Measurements from ENCODE around the gene UCN. TPM values are rescaled to one million over a fixed set of nuclear protein-coding genes. Genes with fewer than 3 reads are reported as not detected.

Gene UCN
- total and polyA plus RNA-seq, 10 of the 15 experiments (the other 5 are each of a cell fraction or from before 2014, with no cell fraction given), result 0.10 to 3.8 (median 1.1) TPM; not detected in 1

- DNase-seq (ENCODE audit: low read depth, low spot score) (no peak), FAIRE-seq (no peak), ATAC-seq (no peak)
- TF ChIP-seq CREB1 (IDR thresholded peaks at IDR 0.05; ENCODE audit: low read depth) (no peak), E2F8 (IDR thresholded peaks at IDR 0.05; ENCODE audit: low read depth, partially characterized antibody) (no peak), E2F4 (IDR thresholded peaks at IDR 0.05; ENCODE audit: low read depth, low read length) (no peak), KAT2A (conservative IDR thresholded peaks at IDR 0.05; ENCODE audit: control insufficient read depth, low read depth, low read length) (no peak), PBX3 (IDR thresholded peaks at IDR 0.05; ENCODE audit: insufficient replicate concordance, low read depth, low read length) (no peak), RFX5 (IDR thresholded peaks at IDR 0.05; ENCODE audit: low read depth, low read length) (no peak), JUNB (IDR thresholded peaks at IDR 0.05) (no peak), IRF5 (IDR thresholded peaks at IDR 0.05; ENCODE audit: borderline replicate concordance) (no peak), ZNF24 (IDR thresholded peaks at IDR 0.05) (no peak), E4F1 (IDR thresholded peaks at IDR 0.05; ENCODE audit: borderline replicate concordance, partially characterized antibody) (no peak), MYC (IDR thresholded peaks at IDR 0.05; ENCODE audit: insufficient read depth, insufficient read length, insufficient replicate concordance, low read length, severe bottlenecking) (no peak), SMC3 (IDR thresholded peaks at IDR 0.05; ENCODE audit: borderline replicate concordance, low read length) (no peak), RBBP5 (conservative IDR thresholded peaks at IDR 0.05) (no peak)
- ChIA-PET POLR2A (interaction anchor here (0.5 kb wide), 1 partner anchor 11 kb away, joined by 4 read pairs; no protein-coding TSS in a partner anchor), SMC1A (ENCODE audit: uncharacterized antibody, unreplicated experiment) (no interaction called here), CTCF (interaction anchor here (0.7 to 9.6 kb wide), 2 partner anchors 24 to 176 kb away, joined by 3 to 132 read pairs; no protein-coding TSS in a partner anchor), RAD21 (ENCODE audit: unreplicated experiment) (interaction anchor here (1.1 kb wide), 1 partner anchor 26 kb away, joined by 3 read pairs; no protein-coding TSS in a partner anchor)
- no peak within 1 kb of the TSS for H3K9ac ChIP-seq (ENCODE audit: control insufficient read depth, insufficient read depth, low read length)
- WGBS (ENCODE audit: insufficient coverage, insufficient replicate concordance, low lambda C conversion rate, missing lambda C conversion rate), result 58% methylated on average over 34 of the region's 39 CpGs
- H3K27me3 ChIP-seq (replicated peaks in 1 of 2; ENCODE audit: control insufficient read depth in 2 of 2, insufficient read depth in 2 of 2, low read length in 1 of 2), result no peaks in the 10 kb centered on the region
- in situ Hi-C loops (cut with MboI) (no loop called here), intact Hi-C loops (cut with micrococcal nuclease; ENCODE audit: unreplicated experiment) (no loop called here)
- H3K36me3 ChIP-seq (ENCODE audit: control insufficient read depth in 2 of 2, insufficient read depth in 2 of 2, low read length in 1 of 2), result no peaks in the 10 kb centered on the region
- H3K27ac ChIP-seq (ENCODE audit: control insufficient read depth, insufficient read depth), result no peak within 1 kb of the TSS
- no peak within 1 kb of the TSS for H3K4me2 ChIP-seq (ENCODE audit: control insufficient read depth, insufficient read depth)
- no peak within 1 kb of the TSS for H3K4me3 ChIP-seq
- H3K9me3 ChIP-seq (replicated peaks; ENCODE audit: control insufficient read depth, insufficient read depth, low read length), result no peaks in the 10 kb centered on the region
- no TSS peak for BruUV-seq (replicated peaks)
- H2AFZ ChIP-seq (ENCODE audit: control insufficient read depth, low read depth, low read length), result no peak within 1 kb of the TSS
- no peaks in the 10 kb centered on the region for H4K20me1 ChIP-seq (ENCODE audit: control insufficient read depth, insufficient read depth)
- H3K4me1 ChIP-seq (ENCODE audit: control insufficient read depth, insufficient read depth, low read length), result peaks cover 3% of the 10 kb centered on the region; the same call in 1 of the 2 replicates
- no peaks in the 10 kb centered on the region for H3K79me2 ChIP-seq (ENCODE audit: control insufficient read depth, insufficient read depth, low read length)
Observed at GRCh38 chr2:27275211-27276150, 32.8 kb downstream of the UCN start, which contains the start of gene DNAJC5G. TSS of gene DNAJC5G (plus strand) at chr2:27275433. CDS start at chr2:27276729, 1,296 bp downstream.

Measured in GM12878 (cell line).